ENCODE results near the gene EIF4H.
"Not testable (repeated sequence)": the region's sequence is repeated elsewhere in the genome, so short reads cannot be mapped to it uniquely, and the experiment has no call there.

EIF4H gene

DNA sequence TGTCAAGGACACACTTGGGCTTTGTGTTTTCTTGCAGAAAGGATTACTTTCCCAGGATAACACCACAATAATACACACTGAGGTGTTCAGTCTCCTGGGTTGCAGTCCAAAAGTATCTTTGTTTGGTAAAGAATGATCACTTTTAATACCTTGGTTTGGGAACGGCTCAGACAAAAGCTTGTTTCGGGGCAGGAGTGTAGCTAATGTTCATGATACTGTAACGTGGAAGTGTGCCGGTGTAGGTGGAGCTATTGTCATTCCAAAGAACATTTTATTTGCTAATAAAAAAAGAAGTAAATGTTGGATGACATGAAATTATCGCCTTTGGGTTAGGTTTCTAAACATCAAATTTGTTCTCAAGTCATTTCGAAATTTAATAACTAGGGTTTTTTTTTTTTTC is 1.2 kb downstream of the EIF4H start:
- no peak for DNase-seq (ENCODE audit: low read depth)

DNA sequence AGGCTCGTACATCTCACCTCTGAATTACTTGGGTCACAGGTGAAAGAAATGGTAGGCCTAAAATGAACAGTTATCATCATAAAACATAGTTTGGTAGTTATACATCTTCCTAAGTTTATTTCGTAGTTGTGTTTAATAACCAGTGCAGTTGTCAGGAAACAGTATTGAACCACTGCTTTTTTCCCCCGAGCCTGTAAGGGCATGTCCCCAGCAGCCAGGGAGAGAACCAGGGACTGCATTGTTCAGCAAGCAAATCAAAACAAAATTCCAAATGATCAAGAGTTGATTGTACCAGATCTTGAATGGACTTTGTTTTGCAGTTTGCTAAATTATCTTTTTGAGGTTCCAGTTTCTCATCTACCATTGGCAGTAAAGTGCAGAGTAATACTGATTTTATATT is 2.4 kb downstream of the EIF4H start:
- no peak for DNase-seq (ENCODE audit: low read depth)

DNA sequence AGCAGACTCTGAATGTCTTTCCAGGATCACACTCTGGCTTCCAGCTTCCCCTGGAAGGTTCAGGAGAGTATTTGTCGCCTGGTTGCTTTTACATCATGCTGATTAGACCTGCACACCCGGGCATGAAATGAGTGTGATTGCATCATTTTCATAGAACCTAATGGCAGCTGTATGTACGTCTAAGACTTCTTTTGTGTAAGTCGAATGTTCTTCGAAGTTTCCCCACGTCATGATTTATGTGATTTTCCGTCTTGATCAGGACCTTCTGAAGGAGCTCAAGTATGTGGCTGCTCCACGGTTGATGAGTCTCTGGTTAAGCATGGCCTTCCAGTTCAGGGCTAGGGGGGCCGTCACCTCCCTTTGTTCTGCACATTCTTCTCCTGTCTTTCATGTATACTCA is 4.5 kb downstream of the EIF4H start:
- no peak for DNase-seq (ENCODE audit: low read depth)

DNA sequence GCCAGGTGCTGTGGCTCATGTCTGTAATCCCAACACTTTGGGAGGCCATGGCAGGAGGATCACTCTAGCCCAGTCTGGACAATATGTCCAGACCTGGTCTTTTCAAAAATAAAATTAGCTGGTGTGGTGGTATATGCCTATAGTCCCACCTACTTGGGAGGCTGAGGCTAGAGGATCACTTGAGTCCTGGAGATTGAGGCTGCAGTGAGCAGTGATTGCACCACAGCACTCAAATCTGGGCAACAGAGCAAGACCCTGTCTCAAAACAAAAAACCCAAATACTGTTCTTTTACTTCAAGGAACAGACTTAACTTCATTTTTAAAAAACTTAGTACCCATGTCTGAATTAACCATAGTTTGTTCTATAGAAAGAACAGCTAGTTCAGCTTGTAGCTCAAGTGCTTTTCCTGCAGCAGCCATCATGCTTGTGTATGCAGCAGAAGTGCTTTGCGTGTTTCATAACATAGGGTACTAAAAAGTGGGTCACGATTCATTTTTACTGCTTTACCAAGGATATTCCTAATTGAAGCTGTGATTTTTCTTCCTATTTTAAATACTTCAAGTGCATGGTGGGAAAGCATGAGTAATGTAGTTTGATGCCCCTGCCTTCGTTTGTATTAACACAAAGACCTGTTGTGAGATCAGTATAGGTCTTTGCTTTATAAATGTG is 5.9 kb downstream of the EIF4H start:
- DNase-seq (ENCODE audit: low read depth), result no peak

DNA sequence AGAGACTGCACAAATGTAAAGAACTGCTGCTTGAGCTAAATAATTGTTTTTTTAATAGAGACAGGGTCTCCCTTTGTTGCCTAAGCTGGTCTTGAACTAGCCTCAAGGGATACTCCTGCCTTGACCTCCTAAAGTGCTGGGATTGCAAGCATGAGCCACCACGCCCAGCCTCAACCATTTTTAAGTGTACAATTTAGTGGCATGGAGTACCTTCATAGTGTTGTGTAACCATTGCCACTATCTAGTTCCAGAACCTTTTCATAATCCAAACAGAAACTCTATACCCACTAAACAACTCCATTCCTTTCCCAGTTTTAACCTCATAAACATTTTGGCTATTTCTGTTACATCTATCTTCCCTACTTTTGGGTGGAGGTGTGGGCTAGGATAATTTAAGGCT is 6.7 kb downstream of the EIF4H start:
- no peak for DNase-seq (ENCODE audit: low read depth)

DNA sequence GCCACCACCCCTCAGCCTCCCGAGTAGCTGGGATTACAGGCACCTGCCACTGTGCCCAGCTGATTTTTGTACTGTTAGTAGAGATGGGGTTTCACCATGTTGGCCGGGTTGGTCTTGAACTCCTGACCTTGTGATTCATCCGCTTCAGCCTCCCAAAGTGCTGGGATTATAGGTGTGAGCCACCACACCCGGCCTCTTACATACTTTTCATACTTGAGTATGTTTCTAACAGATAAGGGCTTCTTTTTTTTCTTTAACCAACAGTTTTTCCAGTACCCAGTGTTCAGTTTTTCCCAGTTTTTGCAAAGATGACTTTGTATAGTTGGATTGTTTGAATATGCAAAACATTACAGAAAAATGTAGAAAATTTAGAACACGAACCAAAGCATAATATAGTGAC is 7.7 kb downstream of the EIF4H start:
- no peak for DNase-seq (ENCODE audit: low read depth)

DNA sequence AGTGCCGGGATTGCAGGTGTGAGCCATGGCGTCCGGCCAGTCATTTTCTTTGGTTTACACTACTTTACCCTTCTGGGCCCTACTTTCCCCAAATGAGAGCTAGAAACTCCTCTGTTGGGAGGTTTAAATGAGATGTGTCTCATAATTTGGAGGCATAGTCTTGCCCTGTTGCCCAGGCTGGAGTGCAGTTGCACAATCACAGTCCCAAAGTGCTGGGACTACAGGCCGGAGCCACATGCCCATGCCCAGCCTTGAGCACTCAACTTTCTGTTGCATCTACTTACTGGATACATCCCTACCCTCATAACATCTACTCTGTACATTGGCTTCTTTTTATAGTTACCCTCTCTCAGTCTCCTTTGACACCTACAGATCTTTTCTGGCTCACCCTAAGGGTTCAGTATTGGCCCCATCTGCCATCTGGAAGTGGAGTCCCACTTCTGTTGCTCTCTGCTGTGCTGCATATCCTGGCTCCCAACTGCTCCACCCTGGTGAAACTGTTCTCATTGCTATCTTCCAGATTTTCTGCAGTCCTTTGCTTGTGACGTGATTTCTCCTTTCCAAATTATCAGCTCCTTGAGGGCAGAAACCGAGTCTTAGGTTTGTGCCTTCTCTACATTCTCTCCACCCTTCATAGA is 8.4 kb downstream of the EIF4H start:
- DNase-seq (ENCODE audit: low read depth), result no peak

DNA sequence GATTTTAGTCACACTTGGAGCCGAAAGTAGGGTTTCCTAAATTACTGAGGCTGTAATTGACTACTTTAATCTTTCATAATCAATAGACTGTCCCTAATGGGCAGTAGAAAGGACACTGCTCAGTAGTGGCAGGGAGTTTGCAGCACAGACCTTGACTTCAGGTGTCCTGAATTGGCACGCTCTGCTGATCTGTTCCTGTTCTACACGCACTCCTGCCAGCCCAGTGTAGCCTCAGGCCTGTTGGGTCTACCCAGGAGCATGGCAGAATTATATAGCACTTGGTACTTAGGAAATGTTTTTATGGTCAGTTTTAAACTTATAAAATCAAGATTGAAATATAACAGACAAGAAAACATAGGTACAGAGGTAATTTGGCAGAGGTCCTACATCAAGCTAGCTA is 9.0 kb downstream of the EIF4H start:
- no peak for DNase-seq (ENCODE audit: low read depth)

DNA sequence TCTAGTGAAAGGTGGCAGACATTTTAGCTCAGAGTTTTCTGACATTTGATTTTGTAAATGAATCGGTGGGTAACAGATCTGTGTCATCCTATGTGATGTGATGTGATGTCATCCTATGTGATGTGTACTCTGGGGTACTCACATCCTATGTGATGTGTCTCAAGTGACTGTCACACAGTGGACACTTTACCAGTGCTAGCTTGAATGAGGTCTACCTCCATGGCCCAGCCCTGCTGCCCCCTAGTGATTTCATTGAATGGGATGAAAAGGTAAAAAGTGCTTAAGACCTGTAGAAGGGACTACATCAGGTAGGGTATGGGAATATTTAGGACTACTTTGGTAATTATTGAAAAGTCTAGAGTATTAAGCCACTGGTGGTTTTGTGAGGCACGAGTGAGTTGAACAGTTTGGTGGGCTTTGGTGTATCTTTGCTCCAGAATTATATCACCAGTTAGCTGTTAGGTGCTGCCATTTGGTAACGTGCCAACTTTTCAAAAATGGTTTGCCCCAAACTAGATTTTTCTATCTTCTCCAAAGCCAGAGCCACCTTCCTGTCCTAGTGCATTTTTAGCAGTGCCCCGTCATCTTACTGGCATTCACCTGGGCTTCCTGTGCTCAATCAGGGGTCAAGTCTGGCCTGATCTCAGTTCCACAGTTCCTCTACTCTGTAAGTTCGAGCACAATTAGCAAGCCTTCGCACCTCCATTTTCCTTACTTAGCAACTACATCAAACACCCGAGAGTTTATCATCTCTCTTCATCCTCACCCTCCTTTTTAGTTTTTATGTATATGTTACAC is 9.7 kb downstream of the EIF4H start:
- DNase-seq (ENCODE audit: low read depth), result no peak

DNA sequence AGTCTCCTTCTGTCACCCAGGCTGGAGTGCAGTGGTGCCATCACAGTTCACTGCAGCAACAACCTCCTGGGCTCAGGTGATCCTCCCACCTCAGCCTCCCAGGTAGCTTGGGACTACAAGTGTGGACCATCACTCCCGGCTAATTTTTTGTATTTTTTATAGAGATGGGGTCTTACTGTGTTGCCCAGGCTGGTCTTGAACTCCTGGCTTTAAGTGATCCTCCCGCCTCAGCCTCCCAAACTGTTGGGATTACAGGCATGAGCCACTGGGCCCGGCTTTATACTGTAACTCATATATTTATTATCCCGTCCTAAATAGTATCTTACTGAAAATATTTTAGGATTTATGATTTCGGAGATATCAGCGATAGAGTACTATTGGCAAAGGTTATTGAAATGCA is 10.9 kb downstream of the EIF4H start:
- DNase-seq (ENCODE audit: low read depth), result no peak

DNA sequence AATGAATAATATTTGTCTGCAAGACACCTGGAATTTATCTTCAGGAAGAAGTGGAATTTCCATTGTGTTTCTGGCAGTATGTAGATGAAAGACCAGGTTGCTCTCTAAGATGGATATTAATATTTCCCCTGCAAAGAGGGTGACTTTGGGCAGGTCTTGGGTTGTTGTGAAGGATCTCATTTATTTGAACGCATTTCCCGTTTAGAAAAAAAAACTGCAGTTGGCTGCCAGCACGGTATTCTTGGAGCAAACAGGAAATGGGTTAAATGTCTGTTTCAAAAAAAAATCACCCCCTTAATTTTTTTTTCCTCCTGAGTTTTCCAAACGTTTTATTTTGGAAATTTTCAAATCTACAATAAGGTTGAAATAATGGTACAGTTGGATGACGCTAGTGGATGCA is 11.5 kb downstream of the EIF4H start:
- no peak for DNase-seq (ENCODE audit: low read depth)

DNA sequence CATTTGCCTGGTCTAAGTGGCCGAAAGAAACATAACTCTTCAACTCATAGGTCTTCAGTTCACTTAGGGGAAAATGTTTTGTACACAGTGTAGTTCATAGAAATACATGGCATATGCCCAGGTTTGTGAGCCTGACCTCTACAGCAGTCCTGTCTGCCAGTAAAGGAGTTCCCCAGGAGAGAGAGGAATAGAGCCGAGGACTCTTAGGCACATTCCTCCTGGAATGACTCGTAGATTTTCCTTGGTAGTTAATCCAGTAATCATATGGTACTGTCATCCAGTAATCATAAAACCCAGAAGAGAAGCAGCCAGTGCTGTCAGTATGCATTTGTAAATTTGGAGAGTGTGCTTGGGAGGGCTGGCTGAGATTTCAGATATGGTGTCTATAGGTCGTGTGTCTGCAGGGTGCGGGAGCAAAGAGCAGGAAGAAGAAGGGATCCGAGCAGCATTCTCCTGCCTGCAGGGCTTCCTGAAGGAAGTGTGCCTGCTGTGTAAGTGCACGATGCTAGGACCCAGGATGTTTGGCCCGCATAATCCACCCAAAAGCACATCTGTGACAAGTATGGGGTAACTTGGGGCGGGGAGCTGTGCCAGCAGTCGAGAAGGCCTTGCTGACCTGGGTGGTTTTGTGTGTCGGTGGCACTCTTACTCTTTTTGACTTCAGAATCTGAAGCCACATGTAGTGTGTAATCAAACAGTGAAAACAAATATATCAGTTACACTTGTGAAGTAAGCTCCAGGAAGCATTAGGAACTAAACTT is 13.9 kb downstream of the EIF4H start:
- no peak for DNase-seq (ENCODE audit: low read depth)

DNA sequence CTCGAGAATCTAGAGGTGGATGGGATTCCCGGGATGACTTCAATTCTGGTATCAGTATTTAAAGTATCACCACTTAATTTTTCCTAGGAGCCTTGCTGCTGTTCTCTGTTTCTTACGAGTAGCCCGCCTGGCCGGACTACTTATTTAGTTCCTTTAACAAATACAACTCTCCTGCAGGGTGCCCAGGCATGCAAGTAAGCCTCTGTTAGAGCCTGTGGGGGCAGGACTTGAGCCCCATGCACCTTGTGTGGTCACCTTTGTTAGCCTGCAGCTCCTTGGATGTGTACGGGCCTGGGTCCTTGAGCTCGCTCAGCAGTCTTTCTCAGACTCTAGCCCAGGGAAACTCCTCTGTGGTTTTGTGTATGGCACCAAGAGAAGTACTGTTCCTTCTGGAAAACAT is 16.1 kb downstream of the EIF4H start:
- no peak for DNase-seq (ENCODE audit: low read depth)

DNA sequence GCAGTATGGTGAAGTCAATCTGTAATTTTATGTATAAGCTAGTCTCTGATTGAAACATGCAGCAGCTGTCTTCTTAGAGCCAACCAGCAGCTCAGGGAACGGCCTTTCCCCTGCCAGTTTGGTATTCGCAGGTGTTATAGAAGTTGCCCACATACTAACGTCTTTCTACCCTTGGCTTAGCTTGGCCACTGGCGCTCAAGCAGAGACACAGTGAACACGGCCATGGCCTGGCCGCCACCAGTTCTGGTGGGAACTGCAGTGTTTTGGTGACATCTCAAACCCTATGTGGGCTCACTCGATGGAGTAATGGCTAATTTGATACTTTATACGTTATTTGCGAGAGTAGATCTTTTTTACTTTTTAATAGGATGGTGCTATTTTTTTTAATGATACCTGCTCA is 17.1 kb downstream of the EIF4H start:
- no peak for DNase-seq (ENCODE audit: low read depth)

DNA sequence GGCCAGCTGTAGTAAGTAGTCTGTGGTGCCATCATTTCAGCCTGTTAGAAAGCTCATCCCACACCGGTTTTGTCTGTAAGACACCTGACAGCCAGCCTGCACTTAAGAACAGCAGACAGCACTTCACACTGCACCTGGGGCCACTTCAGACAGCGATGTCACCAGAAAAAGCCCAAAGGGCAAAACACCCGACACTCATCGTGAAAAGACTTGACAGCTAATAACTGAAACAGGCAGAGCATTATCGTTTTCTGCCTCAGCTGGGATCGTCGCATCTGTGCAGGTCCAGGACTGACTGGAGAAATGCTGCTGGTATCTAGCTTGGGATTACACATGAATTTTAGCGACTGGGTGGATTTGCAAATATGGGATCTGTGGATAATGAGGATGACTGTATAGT is 18.9 kb downstream of the EIF4H start:
- no peak for DNase-seq (ENCODE audit: low read depth)

DNA sequence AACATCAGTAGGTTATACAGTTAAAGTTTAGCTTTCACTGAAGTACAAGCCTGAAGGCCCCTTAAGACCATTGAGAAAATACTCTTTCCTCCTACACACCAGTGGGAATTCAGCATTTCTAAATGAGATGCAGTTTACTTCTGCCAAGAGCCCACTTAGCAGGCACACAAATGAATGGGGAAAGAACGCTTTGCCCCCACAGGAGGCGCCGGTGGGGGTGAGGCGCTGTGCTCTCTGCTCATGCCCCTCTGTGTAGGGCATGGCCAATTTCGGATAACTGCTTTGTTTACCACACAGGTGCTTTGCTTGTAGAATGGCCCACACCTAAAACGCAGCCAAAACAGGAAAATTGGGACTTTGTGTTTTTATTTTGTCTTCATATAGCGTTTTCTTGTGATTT is 19.8 kb downstream of the EIF4H start:
- no peak for DNase-seq (ENCODE audit: low read depth)

DNA sequence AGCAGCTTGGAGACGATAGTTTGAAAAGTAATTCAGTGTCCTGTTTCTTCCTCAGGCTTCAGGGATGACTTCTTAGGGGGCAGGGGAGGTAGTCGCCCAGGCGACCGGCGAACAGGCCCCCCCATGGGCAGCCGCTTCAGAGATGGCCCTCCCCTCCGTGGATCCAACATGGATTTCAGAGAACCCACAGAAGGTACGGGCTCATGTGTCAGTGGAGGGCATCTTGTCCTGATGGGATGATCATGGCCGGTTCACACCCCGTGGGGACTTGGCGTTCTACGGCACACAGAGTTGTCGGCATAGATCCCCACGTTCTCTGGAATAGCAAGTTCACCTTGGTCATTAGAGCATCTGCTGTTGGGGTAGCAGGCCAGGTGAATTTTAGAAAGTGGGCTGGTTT is 20.5 kb downstream of the EIF4H start:
- no peak for DNase-seq (ENCODE audit: low read depth)

DNA sequence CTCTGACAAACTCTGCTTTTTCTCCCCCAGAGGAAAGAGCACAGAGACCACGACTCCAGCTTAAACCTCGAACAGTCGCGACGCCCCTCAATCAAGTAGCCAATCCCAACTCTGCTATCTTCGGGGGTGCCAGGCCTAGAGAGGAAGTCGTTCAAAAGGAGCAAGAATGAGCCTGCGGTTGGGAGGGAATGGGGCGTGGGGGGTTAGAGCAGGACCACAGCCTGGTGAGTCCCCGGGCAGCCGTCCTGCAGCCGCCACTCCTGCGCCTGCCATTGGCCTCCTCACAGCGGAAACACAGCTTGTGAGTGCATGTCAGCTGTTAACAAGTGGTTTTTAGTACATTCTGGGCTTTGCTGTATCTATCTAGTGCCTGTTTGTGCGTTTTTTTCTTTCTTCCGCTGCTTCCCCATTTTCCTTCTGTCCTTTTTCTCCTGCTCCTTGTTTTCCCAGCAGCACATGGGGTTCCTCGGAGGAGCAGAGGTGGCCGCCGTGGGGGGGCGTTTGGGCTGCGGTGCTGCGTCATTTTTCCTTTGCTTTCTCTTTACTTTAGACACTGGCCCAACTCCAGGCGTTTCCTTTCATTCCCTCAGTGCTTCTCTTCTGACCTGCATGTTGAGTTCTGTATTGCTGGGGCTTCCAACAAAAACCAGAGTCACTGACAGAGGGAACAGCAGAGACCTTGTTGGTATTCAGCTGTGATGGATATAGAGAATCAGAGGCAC is 21.1 kb downstream of the EIF4H start:
- not testable (repeated sequence) for DNase-seq (ENCODE audit: low read depth)

DNA sequence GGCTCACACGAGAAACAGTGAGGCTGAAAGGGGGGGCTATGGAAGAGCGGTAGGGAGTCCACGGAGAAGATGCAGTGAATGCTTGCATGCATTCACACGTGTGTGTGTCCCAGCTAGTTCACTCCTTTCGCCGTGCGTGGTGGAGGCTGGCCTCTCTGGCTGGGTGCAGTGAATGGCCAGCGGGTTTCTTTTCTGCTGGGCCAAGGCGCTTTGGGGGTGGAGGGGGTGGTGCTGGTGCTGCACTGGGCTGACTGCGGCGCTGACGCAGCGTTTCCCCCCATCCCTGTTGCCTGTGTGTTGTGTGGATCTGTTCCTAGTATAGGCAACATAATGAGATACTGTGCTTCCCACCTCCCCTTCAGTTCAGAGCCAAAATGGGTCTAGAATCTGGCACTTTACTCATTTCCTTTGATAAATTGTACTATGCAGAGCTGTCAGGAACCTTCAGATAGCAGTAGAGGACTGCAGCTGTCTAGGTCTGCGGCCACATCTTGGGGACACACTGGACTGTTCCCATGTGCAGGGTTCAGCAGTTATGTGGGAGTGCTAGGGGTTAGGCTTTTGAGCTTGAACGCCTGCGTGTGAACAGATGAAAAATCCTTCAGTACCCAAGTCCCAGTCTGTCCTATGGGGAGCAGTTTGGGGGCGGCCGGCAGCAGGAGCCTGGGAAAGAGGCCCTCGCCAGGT is 22.0 kb downstream of the EIF4H start:
- not testable (repeated sequence) for DNase-seq (ENCODE audit: low read depth)

DNA sequence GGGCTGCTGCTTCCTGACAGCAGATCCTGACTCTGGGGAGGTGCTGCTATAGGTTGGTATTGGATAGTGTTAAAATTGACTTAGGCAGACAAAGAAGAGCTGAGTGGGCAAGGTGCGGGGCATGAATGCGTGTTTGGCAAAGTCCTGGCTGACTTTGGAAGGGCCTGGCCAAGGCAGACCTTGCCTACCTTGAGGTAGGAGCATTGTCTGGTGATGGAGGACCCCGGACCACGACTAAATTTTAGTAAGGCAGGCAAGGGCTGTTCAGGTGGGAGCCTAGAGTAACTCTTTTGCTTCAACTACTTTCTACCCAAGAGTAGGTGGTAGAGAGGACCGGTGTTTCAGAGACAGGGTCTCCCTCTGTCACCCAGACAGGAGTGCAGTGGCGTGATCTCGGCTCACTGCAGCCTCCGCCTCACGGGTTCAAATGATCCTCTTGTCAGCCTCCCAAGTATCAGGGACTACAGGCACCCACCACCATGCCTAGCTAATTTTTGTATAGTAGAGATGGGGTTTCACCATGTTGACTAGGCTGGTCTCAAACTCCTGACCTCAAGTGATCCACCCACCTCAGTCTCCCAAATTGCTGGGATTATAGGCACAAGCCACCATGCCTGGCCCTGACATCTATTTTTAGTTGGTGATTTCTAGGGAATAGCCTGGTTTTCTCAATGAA is 23.4 kb downstream of the EIF4H start:
- no peak for DNase-seq (ENCODE audit: low read depth)

Data from activated T-helper 1 cell treated with Interleukin-2 at 50 U/mL for 16 hours (primary cell).